HG02885 (cell line): ENCODE measurements around the gene PCGF1.
"Not testable (repeated sequence)": the region's sequence is repeated elsewhere in the genome, so short reads cannot be mapped to it uniquely, and the experiment has no call there.

Source experiments
- ATAC-seq: cut with Tn5 transposase; IDR thresholded peaks from one replicate; pipeline ENCODE4 v1.9.1; 2021; ENCODE audit warnings: mild to moderate bottlenecking; ENCODE audit not compliant: unreplicated experiment, poor library complexity

PCGF1 gene

GRCh38 chr2:74501335-74502071 is 6.0 kb downstream of the PCGF1 start:
- no peak for ATAC-seq

- ATAC-seq, result no peak
Measured at GRCh38 chr2:74500578-74500946, 6.9 kb downstream of the PCGF1 start.

- ATAC-seq, result no peak
Measured at GRCh38 chr2:74499940-74500577, 7.4 kb downstream of the PCGF1 start.

GRCh38 chr2:74499267-74499939 is 8.1 kb downstream of the PCGF1 start, which contains the start of gene LBX2:
TSS of gene LBX2 (minus strand) at chr2:74499603. CDS start at chr2:74499537, 66 bp downstream.
- no peak for ATAC-seq

- ATAC-seq, result no peak
Measured at GRCh38 chr2:74498500-74499266, 8.8 kb downstream of the PCGF1 start.

GRCh38 chr2:74497777-74498499 is 9.6 kb downstream of the PCGF1 start:
- no peak for ATAC-seq

- ATAC-seq, result no peak
Measured at GRCh38 chr2:74496997-74497776, 10.3 kb downstream of the PCGF1 start.

- no peak for ATAC-seq
Measured at GRCh38 chr2:74495440-74495839, 12.1 kb downstream of the PCGF1 start.

- ATAC-seq, result no peak
Measured at GRCh38 chr2:74493546-74493945, 13.9 kb downstream of the PCGF1 start.

- ATAC-seq, result no peak
Measured at GRCh38 chr2:74491648-74492544, 15.6 kb downstream of the PCGF1 start.

GRCh38 chr2:74489906-74490305 is 17.6 kb downstream of the PCGF1 start:
- no peak for ATAC-seq

- no peak for ATAC-seq
Measured at GRCh38 chr2:74488643-74489481, 18.6 kb downstream of the PCGF1 start.

- ATAC-seq, result no peak
Measured at GRCh38 chr2:74486141-74486540, 21.4 kb downstream of the PCGF1 start.

GRCh38 chr2:74483675-74484164 is 23.8 kb downstream of the PCGF1 start:
- not testable (repeated sequence) for ATAC-seq

- ATAC-seq, result peak; percentile 90
Measured at GRCh38 chr2:74482801-74483674, 24.5 kb downstream of the PCGF1 start, which contains the start of the genes CCDC142 and TTC31. TSS of gene CCDC142 (minus strand) at chr2:74482998. CDS start at chr2:74482837, 161 bp downstream. TSS of gene TTC31 (plus strand) at chr2:74483081. CDS start at chr2:74483096, 15 bp downstream.
